Epithelial cell of proximal tubule (primary cell): ENCODE measurements around the gene ARID3A. TPM values are rescaled to one million over a fixed set of nuclear protein-coding genes. Genes with fewer than 3 reads are reported as not detected.

Experiments used
- DNase-seq: peaks from one replicate; pipeline ENCODE4 v3.0.0-alpha.2; 2011; ENCODE audit warnings: low read depth
- H3K4me3 ChIP-seq: 2 replicates; pipeline ENCODE4 v1.5.1; 2011; ENCODE audit warnings: low read depth, mild to moderate bottlenecking, low read length
- total RNA-seq: library from RNA; depleted of rRNA; stranded (reverse); fragments of >200 nt; gene quantifications from 2 replicates; pipeline ENCODE4 v1.2.3, GENCODE V29; 2015
- TF ChIP-seq, protein P1 (sequence below): conservative IDR thresholded peaks from 2 replicates; pipeline ENCODE4 v1.5.1; 2012; ENCODE audit warnings: low read depth, mild to moderate bottlenecking, low read length

ARID3A gene
- total RNA-seq, 1 donor from 2014 or later: 37.0 TPM

GRCh38 chr19:952049-952679 is 26.3 kb downstream of the ARID3A start:
- TF ChIP-seq, protein P1, sequence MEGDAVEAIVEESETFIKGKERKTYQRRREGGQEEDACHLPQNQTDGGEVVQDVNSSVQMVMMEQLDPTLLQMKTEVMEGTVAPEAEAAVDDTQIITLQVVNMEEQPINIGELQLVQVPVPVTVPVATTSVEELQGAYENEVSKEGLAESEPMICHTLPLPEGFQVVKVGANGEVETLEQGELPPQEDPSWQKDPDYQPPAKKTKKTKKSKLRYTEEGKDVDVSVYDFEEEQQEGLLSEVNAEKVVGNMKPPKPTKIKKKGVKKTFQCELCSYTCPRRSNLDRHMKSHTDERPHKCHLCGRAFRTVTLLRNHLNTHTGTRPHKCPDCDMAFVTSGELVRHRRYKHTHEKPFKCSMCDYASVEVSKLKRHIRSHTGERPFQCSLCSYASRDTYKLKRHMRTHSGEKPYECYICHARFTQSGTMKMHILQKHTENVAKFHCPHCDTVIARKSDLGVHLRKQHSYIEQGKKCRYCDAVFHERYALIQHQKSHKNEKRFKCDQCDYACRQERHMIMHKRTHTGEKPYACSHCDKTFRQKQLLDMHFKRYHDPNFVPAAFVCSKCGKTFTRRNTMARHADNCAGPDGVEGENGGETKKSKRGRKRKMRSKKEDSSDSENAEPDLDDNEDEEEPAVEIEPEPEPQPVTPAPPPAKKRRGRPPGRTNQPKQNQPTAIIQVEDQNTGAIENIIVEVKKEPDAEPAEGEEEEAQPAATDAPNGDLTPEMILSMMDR: no peak
- DNase-seq: no peak
- H3K4me3 ChIP-seq: no peak overlapping the region

GRCh38 chr19:952680-953444 is 27.0 kb downstream of the ARID3A start:
- TF ChIP-seq, protein P1: no peak
- no peak for DNase-seq
- H3K4me3 ChIP-seq: no peak overlapping the region

GRCh38 chr19:953445-954271 is 27.8 kb downstream of the ARID3A start:
- no peak overlapping the region for H3K4me3 ChIP-seq
- TF ChIP-seq, protein P1: no peak
- no peak for DNase-seq

DNA sequence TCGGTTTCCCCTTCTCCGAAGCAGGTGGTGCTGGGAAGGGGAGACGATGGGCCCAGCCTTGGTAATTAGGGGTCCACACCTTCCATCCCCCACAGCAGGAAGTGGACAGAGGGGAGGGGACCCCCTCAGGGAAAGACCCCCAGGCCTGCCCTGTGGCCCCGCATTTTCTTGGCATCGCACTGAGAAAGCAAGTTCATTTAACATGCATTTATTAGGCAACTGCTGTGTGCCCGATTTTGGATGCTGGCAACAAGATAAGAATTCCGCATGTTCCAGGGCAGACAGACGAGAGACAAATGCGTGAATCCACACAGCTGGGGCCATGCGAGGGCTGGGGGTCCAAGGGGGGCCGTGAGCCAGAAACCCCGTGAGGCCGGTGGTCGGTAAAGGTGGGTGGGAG is 28.4 kb downstream of the ARID3A start:
- TF ChIP-seq, protein P1: no peak
- no peak for DNase-seq
- no peak overlapping the region for H3K4me3 ChIP-seq

GRCh38 chr19:954672-955494 is 29.0 kb downstream of the ARID3A start:
- TF ChIP-seq, protein P1: no peak
- H3K4me3 ChIP-seq: no peak overlapping the region
- no peak for DNase-seq
